Heart right ventricle (tissue), 16 donors: ENCODE results near the gene MON1B. TPM values are rescaled to one million over a fixed set of nuclear protein-coding genes. Genes with fewer than 3 reads are reported as not detected.
"Not testable (repeated sequence)": the region's sequence is repeated elsewhere in the genome, so short reads cannot be mapped to it uniquely, and the experiment has no call there.

Experiments used
- ATAC-seq, 8 donors: fragments of 200-7000 bp; cut with Tn5 transposase; one replicate each; pipeline ENCODE4 v1.9.1; 2020; ENCODE audit warnings: mild to moderate bottlenecking in 8 of 8, moderate library complexity in 8 of 8, moderate number of reproducible peaks in 1 of 8
- DNase-seq, 2 donors: peaks; one replicate each; pipeline ENCODE4 v3.0.0-alpha.2; 2020
- H3K27ac ChIP-seq, 10 donors: fragments of 200-600 bp; sonication (generic) in 2 of 10; one replicate each; pipeline versions ENCODE4 v1.5.0 to v1.8.0; 2020 to 2022; ENCODE audit warnings: mild to moderate bottlenecking in 3 of 10
- H3K27me3 ChIP-seq, 7 donors: fragments of 200-600 bp; one replicate each; pipeline ENCODE4 v1.8.0; 2021 to 2022; ENCODE audit warnings: mild to moderate bottlenecking in 2 of 7
- H3K36me3 ChIP-seq, 9 donors: fragments of 200-600 bp; sonication (generic) in 1 of 9; one replicate each; pipeline versions ENCODE4 v1.5.0 to v1.8.0; 2020 to 2022; ENCODE audit warnings: mild to moderate bottlenecking in 2 of 9
- H3K4me1 ChIP-seq, 9 donors: fragments of 200-600 bp; sonication (generic) in 1 of 9; one replicate each; pipeline versions ENCODE4 v1.5.0 to v1.8.0; 2020 to 2022; ENCODE audit warnings: mild to moderate bottlenecking in 4 of 9
- H3K4me3 ChIP-seq, 10 donors: fragments of 200-600 bp; sonication (generic) in 2 of 10; one replicate each; pipeline versions ENCODE4 v1.5.0 to v1.8.0; 2020 to 2022; ENCODE audit warnings: mild to moderate bottlenecking in 7 of 10, moderate library complexity in 2 of 10
- H3K9me3 ChIP-seq, 11 donors: fragments of 200-600 bp in 10 of 11; sonication (generic) in 2 of 11; one replicate each; pipeline versions ENCODE4 v1.5.0 to v1.8.0; 2013 to 2022; ENCODE audit warnings: mild to moderate bottlenecking in 2 of 11, control low read depth in 1 of 11, moderate library complexity in 1 of 11
- WGBS, 2 donors: extraction: QIAGEN DNeasy Blood & Tissue Kit; methylation state at CpG; one replicate each; pipeline ENCODE4 v1.1.7; 2013; ENCODE audit warnings: inconsistent platforms in 1 of 2; 5-methylcytosine and 5-hydroxymethylcytosine counted together
- intact Hi-C, 10 donors: fragments of 100-400 bp; cut with DNase I; formaldehyde crosslinking; loops; one replicate each; pipeline versions ENCODE4 v1.11.1 to v1.14.2; 2022
- polyA plus RNA-seq, 2 donors: library from polyadenylated mRNA; stranded (reverse); fragments of 200-250 nt; gene quantifications; one replicate each; pipeline ENCODE4 v1.2.3, GENCODE V29; 2013
- total RNA-seq, 10 donors: library from RNA; stranded (reverse); fragmentation: NEBNext Ultra II Directional in 3 of 10; extraction: Animal tissue kit (Norgen Biotek cat#: 25700) in 3 of 10; gene quantifications; one replicate each; pipeline versions ENCODE4 v1.2.1 to v1.2.4, GENCODE V29; 2021 to 2023
- TF ChIP-seq, protein P1 (sequence below), 9 donors: fragments of 200-600 bp; sonication (generic) in 2 of 9; IDR thresholded peaks; one replicate each; pipeline versions ENCODE4 v1.5.0 to v1.8.0; 2021 to 2022; ENCODE audit warnings: antibody characterized with exemption in 9 of 9, mild to moderate bottlenecking in 5 of 9, moderate library complexity in 1 of 9
- donor health status: Arrhythmogenic right ventricular cardiomyopathy.
- donor health status: ischemic (EF 13 %, LVEDD 7.1; RV severe dilation, severe dysfunction).
- donor health status: healthy with polysubstance abuse.
- donor health status: DM: no; HTN: yes; CAD: no.
- donor health status: DM: no; HTN: no; CAD: no.
- donor health status: ischemic (EF 25% LVEDD 6.9; RV normal size, moderate dysfunction).
- donor health status: ischemic (EF 25% LVEDD 5.7; RV mildly dilated, moderate dysfunction).
- donor health status: healthy.
- donor health status: DM: yes; HTN: yes; CAD: no.
- donor health status: Ischemic cardiomyopathy.
- donor health status: ischemic (EF 35%, LVEDD 5.7; RV mildly dilated, moderate dysfunction).
- donor health status: nonischemic (EF 11% LVEDD 7.7; RV severe dilation, severe dysfunction).
- donor health status: DM: yes; HTN: yes; CAD: no.
- donor health status: PGD.
- donor health status: ischemic (EF 29% LVEDD 5.4; RV normal size, mild dysfunction).
- donor health status: nonischemic (EF 23%, LVEDD 6.1; RV moderate dilation, normal function).

Gene MON1B
- total and polyA plus RNA-seq, 12 donors: 8.8 to 26.4 (median 16.4) TPM

DNA sequence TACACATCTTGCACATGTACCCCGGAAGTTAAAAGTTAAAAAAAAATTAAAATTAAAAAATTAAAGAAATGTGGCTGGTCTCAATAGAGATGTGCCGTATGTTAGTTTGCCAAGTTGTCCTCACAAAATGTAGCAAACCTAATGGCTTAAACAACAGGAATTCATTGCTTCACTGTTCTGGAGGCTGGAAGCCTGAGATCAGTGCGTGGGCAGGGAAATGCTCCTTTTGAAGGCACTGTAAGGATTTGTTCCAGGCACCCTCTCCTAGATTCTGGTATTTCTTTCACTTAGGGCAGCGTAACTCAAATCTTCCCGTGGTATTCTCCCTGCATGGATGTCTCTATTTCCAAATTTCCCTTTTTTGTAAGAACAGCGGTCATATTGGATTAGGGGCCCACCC is 32.7 kb upstream of the MON1B start:
- WGBS, 2 donors: 83 to 85% methylated on average over 6 of the region's 6 CpGs
- Histone ChIP-seq H3K9me3 (no peaks in the 10 kb centered on the region), H3K4me3 (no peak overlapping the region), H3K36me3 (no peaks in the 10 kb centered on the region), H3K27me3 (peaks cover 0 to 5% (median 0%) of the 10 kb centered on the region in 7 donors), H3K27ac (peak overlapping the region in 7 of 10 donors; percentile 13 to 73 (median 33)), H3K4me1 (no peaks in the 10 kb centered on the region)
- ATAC-seq: peak in 5 of 8 donors; percentile 57 to 76 (median 64)
- intact Hi-C loops: no loop called here
- no peak for DNase-seq
- TF ChIP-seq, protein P1, sequence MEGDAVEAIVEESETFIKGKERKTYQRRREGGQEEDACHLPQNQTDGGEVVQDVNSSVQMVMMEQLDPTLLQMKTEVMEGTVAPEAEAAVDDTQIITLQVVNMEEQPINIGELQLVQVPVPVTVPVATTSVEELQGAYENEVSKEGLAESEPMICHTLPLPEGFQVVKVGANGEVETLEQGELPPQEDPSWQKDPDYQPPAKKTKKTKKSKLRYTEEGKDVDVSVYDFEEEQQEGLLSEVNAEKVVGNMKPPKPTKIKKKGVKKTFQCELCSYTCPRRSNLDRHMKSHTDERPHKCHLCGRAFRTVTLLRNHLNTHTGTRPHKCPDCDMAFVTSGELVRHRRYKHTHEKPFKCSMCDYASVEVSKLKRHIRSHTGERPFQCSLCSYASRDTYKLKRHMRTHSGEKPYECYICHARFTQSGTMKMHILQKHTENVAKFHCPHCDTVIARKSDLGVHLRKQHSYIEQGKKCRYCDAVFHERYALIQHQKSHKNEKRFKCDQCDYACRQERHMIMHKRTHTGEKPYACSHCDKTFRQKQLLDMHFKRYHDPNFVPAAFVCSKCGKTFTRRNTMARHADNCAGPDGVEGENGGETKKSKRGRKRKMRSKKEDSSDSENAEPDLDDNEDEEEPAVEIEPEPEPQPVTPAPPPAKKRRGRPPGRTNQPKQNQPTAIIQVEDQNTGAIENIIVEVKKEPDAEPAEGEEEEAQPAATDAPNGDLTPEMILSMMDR (IDR thresholded peaks at IDR 0.05): no peak

DNA sequence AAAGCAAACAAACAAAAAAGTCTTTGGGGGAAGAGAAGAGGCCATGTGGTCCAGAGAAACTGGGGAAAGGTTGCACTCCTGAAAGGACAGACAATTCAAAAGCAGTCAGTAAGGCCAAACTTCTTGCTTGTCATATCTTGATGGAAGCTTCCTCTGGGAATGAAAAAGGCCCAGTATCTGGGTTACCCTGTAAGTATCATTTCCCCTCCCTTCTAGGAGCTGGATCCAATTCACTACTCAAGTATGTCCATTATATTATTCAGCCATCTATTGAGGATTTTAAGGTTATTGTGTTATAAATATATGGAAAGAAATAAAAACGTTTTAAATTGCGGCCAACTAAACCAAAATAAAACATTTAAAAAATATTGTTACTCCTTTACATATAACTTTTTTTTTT is 26.0 kb upstream of the MON1B start:
- peaks cover 0 to 5% (median 0%) of the 10 kb centered on the region in 9 donors for H3K4me1 ChIP-seq
- H3K4me3 ChIP-seq: no peak overlapping the region
- H3K27me3 ChIP-seq: peaks cover 0 to 13% (median 0%) of the 10 kb centered on the region in 7 donors
- DNase-seq (no peak), ATAC-seq (no peak)
- no peaks in the 10 kb centered on the region for H3K9me3 ChIP-seq
- WGBS, 2 donors: 84 to 90% methylated on average over 2 of the region's 2 CpGs
- TF ChIP-seq, protein P1 (IDR thresholded peaks at IDR 0.05): no peak
- intact Hi-C loops: loop anchor here in 3 of 10 donors (5.0 to 10.0 kb wide), 2 partner anchors 100 to 1378 kb away; no protein-coding TSS in a partner anchor
- H3K27ac ChIP-seq: no peak overlapping the region
- no peaks in the 10 kb centered on the region for H3K36me3 ChIP-seq

DNA sequence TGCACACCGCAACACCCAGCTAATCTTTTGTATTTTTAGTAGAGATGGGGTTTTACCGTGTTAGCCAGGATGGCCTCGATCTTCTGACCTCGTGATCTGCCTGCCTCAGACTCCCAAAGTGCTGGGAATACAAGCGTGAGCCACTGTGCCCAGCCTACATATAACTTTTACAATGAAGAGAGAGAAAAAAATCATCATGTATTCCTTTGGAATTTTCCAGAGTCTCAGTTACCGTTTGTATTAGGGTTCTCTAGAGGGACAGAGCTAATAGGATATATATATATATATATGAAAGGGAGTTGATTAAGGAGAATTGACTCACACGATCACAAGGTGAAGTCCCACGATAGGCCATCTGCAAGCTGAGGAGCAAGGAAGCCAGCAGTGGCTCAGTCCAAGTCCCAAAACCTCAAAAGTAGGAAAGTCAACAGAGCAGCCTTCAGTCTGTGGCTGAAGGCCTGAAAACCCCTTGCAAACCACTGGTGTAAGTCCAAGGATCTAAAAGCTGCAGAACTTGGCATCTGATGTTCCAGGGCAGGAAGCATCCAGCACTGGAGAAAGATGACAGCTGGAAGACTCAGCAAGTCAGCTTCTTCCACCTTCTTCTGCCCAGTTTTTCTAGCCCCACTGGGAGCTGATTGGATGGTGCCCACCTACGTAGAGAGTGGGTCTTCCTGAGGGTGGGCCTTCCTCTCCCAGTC is 25.3 kb upstream of the MON1B start:
- peak in 1 of 2 donors; percentile 21 for DNase-seq
- 79 to 81% methylated on average over 9 of the region's 9 CpGs for WGBS, 2 donors
- H3K27me3 ChIP-seq: peaks cover 0 to 17% (median 0%) of the 10 kb centered on the region in 7 donors
- H3K4me3 ChIP-seq, H3K36me3 ChIP-seq, H3K9me3 ChIP-seq, H3K4me1 ChIP-seq, H3K27ac ChIP-seq: not testable (repeated sequence)
- intact Hi-C loops: loop anchor here in 3 of 10 donors (5.0 to 10.0 kb wide), 2 partner anchors 101 to 1378 kb away; no protein-coding TSS in a partner anchor
- peak in 4 of 8 donors; percentile 14 to 65 (median 38) for ATAC-seq

DNA sequence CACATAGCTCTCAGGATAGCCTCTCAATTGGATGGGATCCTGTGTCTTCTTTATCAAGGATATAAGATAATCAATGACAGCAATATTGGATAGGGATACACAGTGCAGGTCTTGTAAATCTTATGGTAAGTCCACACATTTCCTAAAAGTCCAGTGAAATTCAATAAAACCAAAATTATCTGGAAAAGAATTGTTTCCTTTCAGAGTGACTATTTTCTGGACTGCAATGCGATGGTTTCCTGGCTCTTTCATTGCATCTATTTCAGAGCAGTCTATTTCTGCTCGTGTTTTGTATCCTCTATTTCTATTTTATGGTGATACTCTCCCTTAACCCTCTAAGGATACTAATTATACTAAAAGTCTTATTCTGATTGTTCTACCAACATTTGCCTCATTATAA is 24.3 kb upstream of the MON1B start:
- H3K9me3 ChIP-seq: no peaks in the 10 kb centered on the region
- no peak overlapping the region for H3K4me3 ChIP-seq
- H3K27me3 ChIP-seq: peaks cover 0 to 19% (median 0%) of the 10 kb centered on the region in 7 donors
- DNase-seq (no peak), ATAC-seq (no peak)
- peaks cover 0 to 5% (median 0%) of the 10 kb centered on the region in 9 donors for H3K4me1 ChIP-seq
- intact Hi-C loops: loop anchor here in 3 of 10 donors (5.0 to 10.0 kb wide), 2 partner anchors 102 to 1379 kb away; no protein-coding TSS in a partner anchor
- H3K27ac ChIP-seq: no peak overlapping the region
- TF ChIP-seq, protein P1 (IDR thresholded peaks at IDR 0.05): no peak
- WGBS, 2 donors: 54 to 63% methylated on average over 2 of the region's 2 CpGs
- H3K36me3 ChIP-seq: no peaks in the 10 kb centered on the region

DNA sequence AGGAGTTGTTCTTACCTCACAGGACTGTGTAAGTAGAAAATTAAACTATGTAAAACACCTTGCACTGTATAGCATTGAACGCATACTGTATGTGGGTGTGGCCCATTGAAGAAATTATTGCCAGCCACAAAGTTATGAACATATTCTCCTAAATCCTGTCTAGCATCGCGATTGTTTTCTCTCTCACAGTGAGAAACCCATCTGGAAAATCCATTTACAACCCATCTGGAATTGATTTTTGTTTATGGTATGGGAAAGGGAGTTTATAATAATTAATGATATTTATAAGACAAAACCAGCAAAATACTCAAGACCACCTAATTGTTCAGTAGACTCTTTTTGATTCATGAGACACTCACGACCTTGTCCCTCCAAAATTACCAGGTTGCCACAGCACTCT is 22.1 kb upstream of the MON1B start:
- Histone ChIP-seq H3K4me3 (no peak overlapping the region), H3K4me1 (peaks cover 0 to 5% (median 0%) of the 10 kb centered on the region in 9 donors), H3K27ac (no peak overlapping the region), H3K9me3 (no peaks in the 10 kb centered on the region), H3K27me3 (peaks cover 0 to 19% (median 4%) of the 10 kb centered on the region in 7 donors), H3K36me3 (no peaks in the 10 kb centered on the region)
- WGBS, 2 donors: 65 to 68% methylated on average over 4 of the region's 4 CpGs
- TF ChIP-seq, protein P1 (IDR thresholded peaks at IDR 0.05): no peak
- ATAC-seq: no peak
- intact Hi-C loops: loop anchor here in 3 of 10 donors (5.0 to 10.0 kb wide), 2 partner anchors 104 to 1382 kb away; no protein-coding TSS in a partner anchor
- DNase-seq: no peak
